Panc1 (cell line): ENCODE measurements around the gene RAB12.

Experiments used
- CTCF ChIP-seq: fragments of 450-650 bp; IDR thresholded peaks from 2 replicates; pipeline ENCODE4 v1.5.1; 2017; ENCODE audit warnings: mild to moderate bottlenecking
- POLR2AphosphoS5 ChIP-seq: IDR thresholded peaks from 2 replicates; pipeline ENCODE4 v1.6.1; 2012; ENCODE audit warnings: mild to moderate bottlenecking, low read depth, low read length, moderate library complexity
- SIN3A ChIP-seq: IDR thresholded peaks from 2 replicates; pipeline ENCODE4 v1.6.1; 2012; ENCODE audit warnings: low read depth, mild to moderate bottlenecking, low read length, moderate library complexity, borderline replicate concordance; ENCODE audit not compliant: insufficient read depth
- TCF7L2 ChIP-seq: IDR thresholded peaks from 2 replicates; pipeline ENCODE4 v1.6.1; 2011; ENCODE audit warnings: mild to moderate bottlenecking, low read depth, low read length, inconsistent platforms

GRCh38 chr18:8615397-8616027, 6.3 kb downstream of the RAB12 start:
- TF ChIP-seq CTCF = no peak
- TF ChIP-seq POLR2AphosphoS5 = no peak
- TF ChIP-seq SIN3A = no peak
- no peak for TF ChIP-seq TCF7L2
